CD4-positive, alpha-beta T cell treated with Interleukin-10 for 1 hour (primary cell): Measurements from ENCODE around the gene SHB.

Experiments
- DNase-seq: peaks from one replicate; pipeline ENCODE4 v3.0.0-alpha.2; 2020

The SHB gene

DNA sequence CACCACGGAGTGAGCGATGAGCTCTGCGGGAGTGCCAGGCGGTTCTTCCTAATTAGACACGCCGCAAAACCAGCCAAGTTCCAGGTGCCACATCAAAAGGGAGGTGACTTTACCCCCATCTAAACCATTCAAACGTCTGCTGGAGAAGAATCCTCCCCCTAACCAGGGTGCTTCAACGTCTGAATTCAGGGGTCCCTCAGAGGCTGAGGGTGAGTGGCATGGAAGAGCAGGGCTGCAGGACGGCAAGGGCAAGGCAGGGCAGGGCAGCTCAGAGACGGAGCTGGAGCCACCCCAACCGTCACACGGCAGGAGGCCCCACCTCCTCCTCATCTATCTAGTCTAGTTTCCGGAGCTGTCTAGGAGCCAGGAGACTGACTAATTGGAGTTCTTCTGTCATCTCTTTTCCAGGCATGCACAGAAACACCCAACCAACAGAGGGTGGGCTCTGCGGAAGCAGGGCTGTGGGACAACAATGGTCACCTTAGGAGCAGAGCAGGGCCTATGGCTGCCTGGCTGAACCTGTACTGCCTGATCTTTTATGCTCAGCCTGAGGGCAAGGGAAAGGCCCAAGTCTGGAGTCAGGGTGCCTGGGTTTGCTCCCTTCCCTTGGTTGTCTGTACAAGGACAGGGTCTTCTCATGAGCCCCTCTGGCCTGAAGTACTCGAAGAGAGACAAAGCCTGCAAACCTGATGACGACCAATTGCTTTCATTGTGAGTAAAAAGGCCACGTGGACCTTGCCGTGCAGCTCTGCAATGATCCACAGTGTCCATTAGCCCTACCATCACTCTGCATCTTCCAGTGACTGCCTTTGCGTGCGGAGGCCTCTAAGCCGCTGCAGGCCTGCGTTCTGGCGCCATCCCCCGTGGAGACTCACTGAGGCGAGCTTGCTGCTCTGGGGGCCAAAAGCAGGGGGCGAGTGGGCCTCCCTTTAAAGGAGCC, 84.1 kb downstream of the SHB start:
- no peak for DNase-seq

DNA sequence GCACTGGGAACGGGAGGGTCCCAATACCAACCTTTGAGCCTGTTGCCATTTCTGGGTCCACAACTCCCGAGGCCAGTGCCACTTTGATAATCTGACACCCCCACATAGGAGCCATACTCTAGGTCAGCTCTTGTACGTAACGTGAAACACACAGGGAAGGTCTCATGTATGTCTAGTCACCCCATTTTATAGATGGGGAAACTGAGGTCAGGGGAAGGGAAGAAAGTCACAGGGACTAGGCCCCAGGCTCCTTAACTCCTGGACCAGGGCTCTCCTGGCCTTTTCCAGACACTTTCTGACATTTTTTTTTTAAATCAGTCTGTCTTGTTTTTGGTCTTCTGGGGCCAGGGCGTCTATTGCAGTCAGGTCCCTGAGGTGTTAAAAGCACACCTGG, 84.8 kb downstream of the SHB start:
- no peak for DNase-seq

DNA sequence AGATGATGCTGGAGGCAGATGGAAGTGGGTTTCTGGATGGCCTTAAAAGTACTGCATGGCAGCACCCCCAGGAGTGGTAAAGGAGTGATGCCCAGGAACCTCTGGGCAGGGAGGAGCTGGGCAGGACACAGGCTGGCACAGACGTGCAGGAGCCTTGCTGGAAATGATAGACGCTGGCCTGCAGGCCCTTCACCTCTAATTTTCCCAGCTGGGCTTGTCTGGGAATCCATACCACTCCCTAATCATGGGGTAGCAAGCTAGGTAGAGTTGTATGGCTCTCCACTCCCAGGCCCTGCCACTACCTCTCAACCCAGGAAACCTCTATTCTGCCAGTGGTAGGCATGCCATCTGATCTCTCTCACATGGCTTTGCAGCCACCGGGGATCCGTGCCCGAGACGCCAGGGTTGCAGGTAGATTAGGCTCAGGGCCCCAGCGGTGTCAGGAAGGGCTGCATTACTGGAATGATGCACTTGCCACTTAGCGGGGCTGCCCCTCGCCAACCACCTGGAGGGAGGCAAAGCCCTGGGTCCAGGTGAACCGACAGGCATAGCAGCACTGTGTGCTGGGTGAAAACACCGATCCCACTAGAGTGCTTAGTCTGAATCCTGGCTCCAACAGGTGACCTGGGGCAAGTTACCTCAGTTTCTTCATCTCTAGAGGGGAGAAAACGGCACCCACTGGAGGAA, 85.5 kb downstream of the SHB start:
- no peak for DNase-seq

DNA sequence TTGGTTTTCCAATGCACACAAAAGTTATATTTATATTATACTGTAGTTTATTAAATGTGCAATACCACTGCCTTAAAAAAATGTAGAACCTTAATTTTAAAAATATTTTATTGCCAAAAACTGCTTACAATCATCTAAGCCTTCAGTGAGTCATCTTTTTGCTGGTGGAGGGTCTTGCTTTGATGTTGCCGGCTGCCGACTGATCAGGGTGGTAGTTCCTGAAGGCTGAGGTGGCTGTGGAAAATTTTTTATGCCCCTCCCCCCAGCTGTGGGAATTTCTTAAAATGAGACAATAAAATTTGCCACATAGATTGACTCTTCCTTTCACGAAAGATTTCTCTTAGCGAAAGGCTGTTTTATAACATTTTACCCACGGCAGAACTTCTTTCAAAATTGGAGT, 89.2 kb downstream of the SHB start:
- no peak for DNase-seq

DNA sequence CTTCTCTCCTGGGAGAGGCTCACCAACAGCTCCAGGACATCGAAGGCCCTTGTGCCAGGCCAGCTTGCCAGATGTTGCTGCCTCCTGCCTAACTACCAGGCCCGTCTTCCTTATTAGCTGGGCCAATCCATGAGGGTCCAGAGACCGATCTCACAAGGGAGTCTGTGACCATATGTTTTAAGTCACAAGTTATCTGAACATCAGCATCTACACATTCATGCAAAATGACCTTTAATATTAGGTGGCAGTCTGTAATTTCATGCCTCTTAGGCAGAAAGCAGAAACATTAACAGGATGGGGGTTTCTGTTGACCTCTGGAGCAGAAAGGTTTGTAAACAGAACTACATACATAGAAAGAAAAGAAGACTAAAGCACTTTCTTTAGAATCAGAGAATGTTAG, 90.0 kb downstream of the SHB start:
- DNase-seq = no peak

DNA sequence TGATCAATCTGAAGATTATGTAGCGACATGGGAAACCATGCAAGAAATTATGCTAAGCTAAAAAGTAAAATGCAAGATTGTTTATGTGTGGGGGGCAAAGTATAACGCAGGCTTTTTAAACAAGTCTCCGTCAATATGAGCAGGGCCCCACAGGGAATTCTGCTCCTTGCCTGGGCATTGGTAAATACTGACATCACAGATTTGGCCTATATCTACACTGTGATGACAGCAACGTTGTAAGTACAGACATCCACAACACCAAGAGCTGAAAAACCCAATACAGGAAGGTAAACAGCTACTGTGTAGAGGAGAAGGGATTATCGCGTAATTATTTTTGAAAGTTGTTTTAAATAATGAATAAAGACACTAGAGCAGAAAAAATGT, 90.6 kb downstream of the SHB start:
- no peak for DNase-seq

DNA sequence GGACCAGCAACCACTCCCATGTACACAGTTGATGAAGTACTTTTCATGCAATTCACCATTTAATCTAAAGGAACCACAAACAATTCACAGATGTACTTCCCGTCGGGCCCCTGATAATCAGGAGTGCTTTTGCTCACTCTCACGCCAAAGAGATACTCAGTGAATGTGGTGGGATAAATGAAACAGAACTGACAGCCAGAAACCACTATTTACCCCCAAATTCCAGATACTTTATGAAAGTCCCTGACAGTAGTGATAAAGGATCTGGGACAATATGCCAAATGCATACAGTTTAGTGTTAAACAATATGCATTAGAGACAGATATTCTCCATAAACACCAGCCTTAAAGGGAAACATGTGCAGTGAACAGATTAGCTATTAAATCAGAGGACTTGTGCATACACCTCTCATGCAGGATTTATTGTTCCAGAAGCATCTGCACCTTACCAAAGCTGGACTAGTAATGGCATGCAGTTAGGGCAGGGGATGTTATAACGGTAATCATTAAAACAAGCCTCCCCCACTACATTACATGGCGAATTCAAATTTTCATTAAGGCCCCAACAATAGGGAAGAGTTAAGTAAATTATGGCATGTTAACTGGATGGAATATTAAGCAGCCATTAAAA, 91.1 kb downstream of the SHB start:
- no peak for DNase-seq

DNA sequence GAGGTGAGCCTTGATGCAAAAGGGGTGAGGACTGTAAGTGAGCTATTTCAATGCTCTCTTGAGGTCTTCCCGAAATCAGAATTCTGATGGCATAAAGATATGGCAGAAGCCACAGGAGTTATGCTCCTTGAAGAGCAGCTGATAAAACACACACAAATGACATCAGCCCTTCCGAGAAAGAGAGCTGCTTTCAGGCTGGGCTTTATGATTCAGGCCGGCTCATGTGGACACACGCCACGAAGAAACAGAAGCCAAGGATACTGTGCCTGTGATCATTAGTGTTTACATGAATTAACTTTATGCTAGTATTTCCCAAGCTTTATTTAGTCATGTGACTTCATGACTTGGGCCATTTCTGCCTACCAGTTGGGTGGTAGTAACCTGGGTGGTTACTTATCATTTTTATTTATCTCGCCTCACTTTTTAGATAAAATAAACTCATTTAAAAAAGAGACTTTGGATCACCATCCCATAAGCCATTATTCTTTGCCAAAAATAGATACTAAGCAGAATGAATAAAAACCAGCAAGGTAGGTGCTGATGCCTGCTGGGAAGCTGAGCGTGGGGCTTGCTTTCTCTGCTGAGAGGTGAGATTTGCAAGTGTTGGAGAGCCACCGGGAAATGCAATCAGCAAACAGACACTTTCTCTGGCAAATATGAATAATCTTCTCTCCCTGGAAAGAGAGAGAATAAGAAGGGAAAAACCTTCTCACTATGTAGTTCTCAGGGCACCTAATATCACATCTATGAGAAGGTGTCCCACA, 92.1 kb downstream of the SHB start:
- DNase-seq = no peak

DNA sequence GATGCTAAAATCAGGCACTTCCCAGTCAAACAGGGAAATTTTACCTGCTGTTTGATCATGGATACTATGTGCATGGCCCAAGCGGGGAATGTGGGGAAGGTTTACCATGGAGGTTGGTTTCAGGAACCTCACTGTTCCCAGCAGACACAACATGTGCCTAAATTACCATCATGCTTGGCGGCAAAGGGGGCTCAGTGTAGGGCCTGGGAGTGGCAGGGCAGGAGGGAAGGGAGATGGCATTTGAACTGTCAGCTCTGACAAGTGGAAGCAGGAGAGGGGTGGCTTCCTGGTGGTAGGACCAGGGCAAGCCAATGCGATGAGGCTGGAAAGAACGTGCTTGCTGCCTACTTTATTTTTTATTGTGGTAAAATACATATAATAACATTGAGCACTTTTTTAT, 93.4 kb downstream of the SHB start:
- no peak for DNase-seq

DNA sequence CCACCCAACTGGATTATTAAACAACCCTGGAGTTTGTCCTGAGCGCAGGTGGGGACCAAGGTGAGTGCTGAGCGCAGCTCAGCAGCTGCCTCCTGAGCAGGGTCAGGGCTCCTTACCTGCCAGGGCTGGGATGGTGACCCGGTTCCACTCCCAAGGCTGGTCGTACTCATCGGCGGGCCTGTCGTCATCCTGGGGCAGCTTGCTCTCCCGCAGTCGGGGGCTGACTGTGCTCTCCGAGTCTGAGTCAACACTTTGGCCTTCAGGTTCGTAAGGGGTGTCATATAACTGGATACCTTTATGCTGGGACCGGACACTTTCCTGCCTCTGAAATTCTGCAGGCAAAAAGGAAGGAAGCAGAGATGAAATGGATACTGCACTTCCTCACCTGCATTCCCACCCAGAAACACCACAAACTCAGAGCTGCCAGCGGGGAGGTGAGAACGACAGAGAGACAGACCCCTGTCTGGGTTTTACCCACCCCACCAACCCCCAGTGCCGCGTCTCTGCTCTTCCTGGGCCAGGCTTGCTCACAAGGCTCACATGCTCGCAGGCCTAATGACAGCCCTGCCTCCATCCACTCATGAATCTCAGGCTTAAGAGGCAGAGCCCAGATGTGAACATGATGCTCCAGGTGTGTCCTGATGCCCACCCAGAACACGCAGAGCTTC, 94.4 kb downstream of the SHB start:
- DNase-seq = no peak

DNA sequence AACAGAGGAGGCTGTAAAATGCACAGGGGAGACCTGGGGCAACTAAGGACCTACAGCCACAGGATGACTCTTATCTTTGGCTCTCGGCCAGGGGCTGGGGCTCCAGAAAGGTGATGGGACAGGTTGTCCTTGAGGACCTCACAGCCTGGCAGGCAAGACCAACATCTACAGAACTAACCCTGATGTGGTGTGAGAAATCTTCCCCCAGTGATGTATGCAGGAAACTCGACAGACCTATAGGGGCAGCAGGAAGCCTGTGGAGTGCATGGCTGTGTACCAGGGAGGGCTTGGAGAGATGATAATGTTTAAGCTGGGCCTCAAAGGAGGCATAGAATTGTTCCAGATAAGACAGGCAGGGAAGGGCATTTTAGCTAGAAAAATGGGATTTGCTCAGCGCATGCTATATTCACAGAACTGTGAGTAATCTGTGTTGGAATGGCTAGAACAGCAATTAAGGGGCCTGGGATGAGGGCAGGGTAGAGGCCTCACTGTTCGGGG, 96.6 kb downstream of the SHB start:
- DNase-seq = no peak

DNA sequence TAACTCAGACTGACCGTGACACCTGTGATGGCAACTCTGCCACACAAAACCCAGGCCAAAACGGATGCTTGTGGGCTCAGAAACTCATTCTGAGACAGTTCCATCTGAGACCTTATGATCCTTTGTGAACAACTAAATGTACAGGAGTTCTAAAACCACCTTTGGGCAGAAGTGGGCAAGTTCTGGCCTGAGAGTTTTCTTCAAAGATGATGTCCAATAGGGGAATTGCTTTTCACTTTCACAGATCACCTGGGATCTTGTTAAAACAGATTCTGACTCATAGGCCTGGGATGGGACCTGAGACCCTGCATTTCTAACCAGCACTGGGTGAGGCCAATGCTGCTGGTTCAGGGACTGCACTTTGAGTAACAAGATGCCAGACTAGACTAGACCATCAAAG, 97.3 kb downstream of the SHB start:
- no peak for DNase-seq

DNA sequence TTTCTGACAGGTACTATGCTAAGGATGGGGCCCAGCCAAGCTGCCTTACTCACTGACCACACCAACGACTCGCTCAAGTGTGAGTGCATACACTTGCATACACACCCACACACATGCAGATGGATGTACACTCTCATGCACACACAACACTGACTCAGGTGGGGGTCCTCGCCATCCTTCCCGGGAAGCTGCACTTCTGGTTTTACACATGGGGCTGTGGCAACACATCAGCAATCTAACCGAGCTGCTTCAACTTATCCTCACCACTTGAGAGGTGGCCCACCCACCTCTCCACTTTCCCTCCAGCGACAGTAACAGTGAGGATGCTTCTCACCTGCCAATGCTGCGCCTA, 97.9 kb downstream of the SHB start:
- no peak for DNase-seq

DNA sequence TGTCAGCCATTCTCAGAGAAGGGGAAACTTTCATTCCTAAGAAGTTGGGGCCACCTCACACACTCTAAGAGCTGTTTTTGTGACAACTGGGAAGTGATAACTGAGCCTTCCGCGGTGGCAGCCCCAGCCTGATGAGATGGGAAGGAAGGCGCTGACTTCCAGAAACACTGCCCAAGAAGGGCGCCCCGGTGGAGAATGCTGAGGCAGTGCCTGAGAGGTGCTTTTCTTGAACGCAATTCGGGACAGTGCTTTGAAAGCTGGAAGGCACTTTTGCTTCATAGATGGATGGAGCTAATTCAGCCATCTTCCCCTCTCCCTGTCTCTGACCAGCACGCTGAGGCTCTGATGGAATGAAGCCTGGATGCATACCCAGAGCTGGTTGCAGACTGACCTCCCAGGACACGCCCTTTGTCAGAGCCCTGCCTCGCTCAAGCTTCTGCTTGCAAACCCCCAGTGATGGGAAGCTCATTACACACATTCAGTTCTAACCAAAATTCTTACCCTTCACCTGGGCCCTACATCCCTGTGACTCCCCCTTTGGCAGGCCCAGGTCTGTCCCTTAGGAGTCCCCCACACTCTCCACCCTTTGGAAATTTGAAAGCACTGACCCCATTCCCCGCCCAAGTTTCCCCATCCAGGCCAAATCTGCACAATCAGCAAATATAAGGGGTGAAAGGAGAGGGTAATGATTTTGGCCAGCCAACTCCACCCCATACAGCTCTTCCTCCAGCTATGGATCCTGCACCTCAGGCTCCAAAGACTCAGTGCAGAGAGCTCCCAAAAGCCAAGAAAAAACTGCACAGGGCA, 98.5 kb downstream of the SHB start:
- no peak for DNase-seq

DNA sequence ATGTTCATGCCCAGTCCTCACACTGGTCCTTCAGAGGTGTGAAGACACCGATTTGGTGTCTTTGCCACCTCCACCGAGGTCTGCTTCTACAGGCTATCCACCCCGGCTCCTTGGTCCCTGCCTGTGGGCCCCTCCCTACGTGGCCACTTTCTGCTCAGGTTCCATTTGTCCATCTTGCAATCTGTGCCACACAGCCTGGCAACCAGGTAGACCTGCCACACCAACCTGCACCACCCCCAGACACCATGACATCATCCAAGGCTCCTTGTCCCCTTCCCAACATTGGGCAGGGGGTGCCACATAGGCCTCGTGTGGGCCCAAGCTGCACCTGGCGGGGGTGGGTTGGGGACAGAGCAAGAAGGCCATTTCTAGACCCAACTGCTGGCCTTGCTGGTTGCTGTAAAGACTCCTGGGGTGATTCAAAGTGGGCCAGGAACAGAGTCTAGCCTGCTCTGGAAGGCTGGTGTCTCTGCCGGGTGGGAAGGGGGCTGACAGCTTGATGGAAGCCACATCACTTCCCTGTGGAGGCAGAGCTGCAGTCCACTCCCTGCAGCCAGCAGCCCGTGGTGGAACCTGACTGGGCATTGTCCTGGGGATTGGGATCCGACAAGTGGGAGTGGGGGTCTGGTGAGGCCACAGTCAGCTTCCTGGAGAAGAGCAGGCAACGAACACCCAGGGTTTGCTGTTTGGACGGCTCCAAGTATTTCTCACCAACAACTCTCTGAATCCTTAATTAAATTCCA, 99.3 kb downstream of the SHB start:
- no peak for DNase-seq

DNA sequence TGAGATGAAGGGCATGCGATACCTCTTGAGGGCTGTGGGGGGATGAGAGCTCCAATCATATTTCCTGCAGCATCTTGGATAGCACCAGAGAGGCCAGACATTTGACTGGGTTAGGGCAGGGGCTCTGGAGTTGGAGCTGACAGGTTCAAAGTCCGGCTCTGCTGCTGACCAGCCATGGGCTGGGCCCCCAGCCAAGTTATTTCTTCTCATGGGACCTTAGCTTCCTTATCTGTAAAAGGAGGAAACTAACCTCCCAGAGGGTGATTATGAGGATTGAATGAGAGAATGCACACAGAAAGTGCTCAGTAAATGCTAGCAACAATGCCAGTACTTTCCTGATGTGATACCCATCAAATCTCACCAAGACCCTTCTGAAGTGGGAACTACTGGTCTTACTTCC, 99.9 kb downstream of the SHB start:
- DNase-seq = no peak

DNA sequence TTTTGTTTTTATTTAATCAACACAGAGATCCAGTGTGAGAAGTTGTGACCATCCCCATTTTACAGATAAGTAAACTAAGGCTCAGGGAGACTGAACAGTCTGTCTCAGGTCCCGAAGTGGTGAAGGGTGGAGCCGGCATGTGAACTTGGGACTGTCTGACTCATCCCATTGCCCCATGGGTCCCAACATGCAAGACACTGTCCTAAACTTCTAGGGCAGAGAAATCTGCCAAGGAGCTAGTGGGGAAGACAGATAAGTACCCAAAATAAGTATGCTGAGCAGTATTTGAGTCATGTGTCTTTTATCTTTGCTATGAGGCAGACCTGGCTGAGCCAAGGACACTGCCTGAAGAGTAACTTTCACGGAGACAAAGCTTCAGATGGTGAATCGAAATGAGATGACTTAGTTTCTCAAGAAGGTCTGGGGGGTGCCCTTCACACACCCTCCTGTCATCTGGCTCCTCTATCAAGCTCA, 100.8 kb downstream of the SHB start:
- DNase-seq = no peak

DNA sequence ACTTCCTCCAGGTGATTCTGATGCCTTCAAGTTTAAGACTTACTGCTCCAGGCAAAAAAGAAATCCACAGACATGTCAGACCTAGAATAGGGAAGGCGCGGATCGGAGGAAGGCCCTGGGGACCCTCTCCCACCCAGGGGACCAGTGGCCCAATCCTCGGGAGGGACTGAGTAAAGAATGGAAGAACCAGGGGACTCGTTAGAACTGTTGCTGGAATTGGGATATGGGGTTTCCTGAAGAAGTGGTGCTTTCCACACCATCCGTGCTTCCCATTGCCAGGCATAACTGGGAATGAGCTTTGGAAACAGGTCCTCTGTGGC, 101.3 kb downstream of the SHB start:
- no peak for DNase-seq

DNA sequence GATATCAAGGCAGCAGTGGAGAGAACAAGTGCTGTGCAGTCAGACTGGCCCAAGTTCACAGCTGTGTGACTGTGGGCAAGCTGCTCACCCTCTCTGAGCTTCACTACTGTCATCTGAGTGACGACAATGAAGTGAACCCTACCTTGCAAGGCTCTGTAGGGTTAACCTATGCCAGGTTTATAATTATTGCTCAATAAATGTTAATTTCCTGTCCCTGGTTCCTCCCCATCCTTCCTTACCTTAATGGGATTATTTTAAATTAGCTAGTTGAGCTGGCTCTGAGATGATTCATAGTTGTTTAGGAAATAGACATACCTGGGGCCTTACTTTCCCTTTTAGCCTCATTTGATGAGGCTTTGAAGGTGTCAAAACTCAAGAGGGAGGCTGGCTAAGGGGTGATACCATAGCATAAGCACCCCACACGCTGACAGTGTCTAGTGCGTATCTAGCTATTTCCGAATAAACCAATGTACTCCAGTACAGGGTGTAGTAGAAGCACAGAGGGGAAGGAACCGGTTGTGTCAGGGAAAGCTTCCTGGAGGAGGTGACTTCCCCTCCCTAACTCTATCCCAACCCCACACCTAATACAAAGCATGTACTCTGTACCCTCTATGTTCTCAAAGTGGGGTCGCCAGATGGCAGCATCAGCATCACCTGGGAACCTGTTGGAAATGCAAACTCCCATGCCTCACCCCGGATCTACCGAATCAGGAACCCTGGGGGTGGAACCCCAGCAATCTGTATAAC, 101.8 kb downstream of the SHB start:
- no peak for DNase-seq

DNA sequence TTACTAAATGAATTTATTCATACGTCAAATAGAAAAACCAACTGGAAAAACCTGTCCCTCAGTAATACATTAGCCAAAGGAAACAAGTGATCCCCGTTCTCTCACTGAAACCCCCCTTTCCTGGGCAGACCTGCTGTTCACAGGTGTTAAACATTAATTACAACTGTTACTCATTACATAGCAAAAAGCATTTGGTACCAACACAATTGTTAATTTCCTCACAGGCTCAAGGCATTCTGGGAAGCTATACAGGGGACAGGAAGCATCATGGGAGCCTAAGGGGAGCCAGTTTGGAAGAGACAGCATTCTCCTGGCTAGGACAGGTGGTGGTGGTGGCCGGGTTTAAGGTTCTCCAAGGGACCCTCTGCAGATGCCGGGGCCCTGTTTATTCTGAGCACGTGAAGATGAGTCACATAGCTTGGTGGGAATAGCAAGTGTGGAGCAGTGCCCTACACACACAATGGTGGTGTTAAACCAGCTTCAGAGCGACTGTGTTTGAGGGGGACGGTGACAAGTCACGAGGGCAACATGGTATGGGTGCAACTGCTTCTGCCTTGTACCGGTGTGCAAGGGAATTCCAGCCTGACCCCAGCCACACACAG, 102.5 kb downstream of the SHB start:
- no peak for DNase-seq
